IMR-90 (cell line): ENCODE data around the gene DMD. TPM values are rescaled to one million over a fixed set of nuclear protein-coding genes. Genes with fewer than 3 reads are reported as not detected.

Experiments used
- ATAC-seq: fragments of 200-7000 bp; cut with Tn5 transposase; 2 replicates; pipeline ENCODE4 v1.9.1; 2020; ENCODE audit warnings: low read depth, mild to moderate bottlenecking, moderate library complexity
- BruUV-seq: library from RNA; stranded (reverse); fragments of 400-500 nt; replicated peaks from 2 replicates; lab custom pipeline; 2021; lab: Mats Ljungman, UMichigan
- CTCF ChIA-PET: fragments of 300-600 bp; formaldehyde crosslinking; extraction: SDS; loops from one replicate; lab custom pipeline; 2021; ENCODE audit warnings: antibody characterized with exemption; lab: Yijun Ruan, JAX
- POLR2A ChIA-PET: fragments of 300-600 bp; sonication (Branson Sonifier 250); formaldehyde crosslinking; loops from one replicate; lab custom pipeline; 2022; ENCODE audit warnings: antibody characterized with exemption; ENCODE audit not compliant: unreplicated experiment; lab: Charles Lee
- DNase-seq: peaks from one replicate; pipeline ENCODE4 v3.0.0; 2013
- H2AFZ ChIP-seq: replicated peaks from 2 replicates; pipeline ENCODE3; 2013; ENCODE audit warnings: low read length, mild to moderate bottlenecking; ENCODE audit not compliant: poor library complexity
- H2AK5ac ChIP-seq: 2 replicates; pipeline ENCODE4 v1.6.1; 2013; ENCODE audit warnings: low read depth, low read length, inconsistent platforms
- H2AK9ac ChIP-seq: replicated peaks from 2 replicates; pipeline ENCODE3; 2013; ENCODE audit warnings: mild to moderate bottlenecking, low read depth, low read length, moderate library complexity; ENCODE audit not compliant: poor library complexity
- H2BK120ac ChIP-seq: 2 replicates; pipeline ENCODE4 v1.6.1; 2013; ENCODE audit warnings: low read depth, low read length, inconsistent platforms
- H2BK15ac ChIP-seq: 3 replicates; pipeline ENCODE4 v1.6.1; 2013; ENCODE audit warnings: low read depth, low read length, inconsistent platforms
- H2BK20ac ChIP-seq: 2 replicates; pipeline ENCODE4 v1.6.1; 2013; ENCODE audit warnings: low read depth, mild to moderate bottlenecking, inconsistent platforms, low read length, moderate library complexity
- H2BK5ac ChIP-seq: 2 replicates; pipeline ENCODE4 v1.6.1; 2013; ENCODE audit warnings: mild to moderate bottlenecking, low read depth, low read length, inconsistent platforms; ENCODE audit not compliant: poor library complexity, severe bottlenecking
- H3K14ac ChIP-seq: replicated peaks from 2 replicates; pipeline ENCODE4 v1.6.1; 2013; ENCODE audit warnings: low read depth, low read length, inconsistent platforms
- H3K18ac ChIP-seq: 2 replicates; pipeline ENCODE4 v1.6.1; 2013; ENCODE audit warnings: low read depth, low read length, control low read depth
- H3K23ac ChIP-seq: 2 replicates; pipeline ENCODE4 v1.6.1; 2013; ENCODE audit warnings: low read depth, low read length, inconsistent platforms
- H3K27ac ChIP-seq: 2 replicates; pipeline ENCODE4 v1.5.1; 2013; ENCODE audit warnings: mild to moderate bottlenecking, control low read depth, low read length; ENCODE audit not compliant: insufficient read depth
- H3K27me3 ChIP-seq: 2 replicates; pipeline ENCODE4 v1.6.1; 2013; ENCODE audit warnings: low read length; ENCODE audit not compliant: control insufficient read depth, insufficient read depth
- H3K36me3 ChIP-seq: 2 replicates; pipeline ENCODE4 v1.6.1; 2013; ENCODE audit warnings: low read length, mixed read lengths; ENCODE audit not compliant: control insufficient read depth, insufficient read depth
- H3K4ac ChIP-seq: 2 replicates; pipeline ENCODE4 v1.6.1; 2013; ENCODE audit warnings: low read depth, low read length, inconsistent platforms
- H3K4me1 ChIP-seq: 2 replicates; pipeline ENCODE4 v1.6.1; 2013; ENCODE audit warnings: low read length, mixed read lengths; ENCODE audit not compliant: control insufficient read depth, insufficient read depth
- H3K4me2 ChIP-seq: 2 replicates; pipeline ENCODE4 v1.6.1; 2013; ENCODE audit warnings: low read depth, mild to moderate bottlenecking, control low read depth, low read length, moderate library complexity
- H3K4me3 ChIP-seq: 2 replicates; pipeline ENCODE4 v1.5.1; 2013; ENCODE audit warnings: low read depth, mild to moderate bottlenecking, control low read depth, low read length, moderate library complexity; ENCODE audit not compliant: insufficient read depth
- H3K56ac ChIP-seq: 2 replicates; pipeline ENCODE4 v1.6.1; 2013; ENCODE audit warnings: low read length, inconsistent platforms; ENCODE audit not compliant: insufficient read depth; ENCODE audit errors: extremely low read depth
- H3K79me1 ChIP-seq, 2 experiments: 2 replicates each; pipeline ENCODE4 v1.6.1; 2013; ENCODE audit warnings: low read length in 2 of 2, inconsistent platforms in 1 of 2, low read depth in 1 of 2
- H3K9ac ChIP-seq: 2 replicates; pipeline ENCODE4 v1.6.1; 2013; ENCODE audit warnings: low read depth, low read length, control low read depth
- H3K9me1 ChIP-seq: 2 replicates; pipeline ENCODE4 v1.6.1; 2013; ENCODE audit warnings: low read length, inconsistent platforms; ENCODE audit not compliant: insufficient read depth
- H3K9me3 ChIP-seq: 2 replicates; pipeline ENCODE4 v1.6.1; 2013; ENCODE audit warnings: low read length; ENCODE audit not compliant: control insufficient read depth, insufficient read depth
- H4K20me1 ChIP-seq: 2 replicates; pipeline ENCODE4 v1.6.1; 2013; ENCODE audit warnings: low read length, inconsistent platforms; ENCODE audit not compliant: insufficient read depth
- H4K5ac ChIP-seq: 2 replicates; pipeline ENCODE4 v1.6.1; 2013; ENCODE audit warnings: mild to moderate bottlenecking, low read depth, low read length, control low read depth
- H4K8ac ChIP-seq, 2 experiments: 2 replicates each; pipeline ENCODE4 v1.6.1; 2013; ENCODE audit warnings: low read depth in 2 of 2, low read length in 2 of 2, control low read depth in 1 of 2, inconsistent platforms in 1 of 2
- H4K91ac ChIP-seq: 2 replicates; pipeline ENCODE4 v1.6.1; 2013; ENCODE audit warnings: low read depth, low read length, inconsistent platforms; ENCODE audit not compliant: insufficient read depth
- CEBPB ChIP-seq: IDR thresholded peaks from 2 replicates; pipeline ENCODE4 v1.6.1; 2012; ENCODE audit warnings: low read depth, low read length, improper control_type of control experiment
- POLR2A ChIP-seq: IDR thresholded peaks from 2 replicates; pipeline ENCODE4 v1.6.1; 2012; ENCODE audit warnings: mild to moderate bottlenecking, low read depth, low read length
- WGBS, 2 experiments: methylation state at CpG; one replicate each; pipeline versions ENCODE4 v1.1.5 to v1.1.7; 2013; ENCODE audit warnings: missing lambda C conversion rate in 2 of 2; ENCODE audit not compliant: insufficient read length in 1 of 2; ENCODE audit errors: extremely low coverage in 2 of 2; 5-methylcytosine and 5-hydroxymethylcytosine counted together
- dilution Hi-C: fragments of 300-500 bp; cut with HindIII; formaldehyde crosslinking; loops from one replicate; pipeline ENCODE4 v1.14.3; 2018; ENCODE audit warnings: low sequenced_read_pairs; ENCODE audit not compliant: unreplicated experiment
- in situ Hi-C: fragments of 300-500 bp; cut with MboI; formaldehyde crosslinking; loops from 3 replicates; pipeline ENCODE4 v1.14.3; 2019; ENCODE audit warnings: low sequenced_read_pairs, inconsistent platforms, mixed read lengths
- intact Hi-C: fragments of 100-400 bp; cut with micrococcal nuclease; formaldehyde crosslinking; loops from 2 replicates; pipeline ENCODE4 v1.10.0; 2022
- polyA plus RNA-seq, 3 experiments: library from polyadenylated mRNA; depleted of rRNA; stranded (reverse); fragments of >200 nt; gene quantifications; 2 replicates each; pipeline ENCODE4 v1.2.3, GENCODE V29; 2012; ENCODE audit warnings: low replicate concordance in 1 of 3
- total RNA-seq: library from RNA; depleted of rRNA; stranded (reverse); fragments of >200 nt; gene quantifications from 2 replicates; pipeline ENCODE4 v1.2.3, GENCODE V29; 2012

Gene DMD
- total and polyA plus RNA-seq, 2 of the 4 experiments (the other 2 are of a cell fraction) = 6.6 to 11.8 TPM

DNA sequence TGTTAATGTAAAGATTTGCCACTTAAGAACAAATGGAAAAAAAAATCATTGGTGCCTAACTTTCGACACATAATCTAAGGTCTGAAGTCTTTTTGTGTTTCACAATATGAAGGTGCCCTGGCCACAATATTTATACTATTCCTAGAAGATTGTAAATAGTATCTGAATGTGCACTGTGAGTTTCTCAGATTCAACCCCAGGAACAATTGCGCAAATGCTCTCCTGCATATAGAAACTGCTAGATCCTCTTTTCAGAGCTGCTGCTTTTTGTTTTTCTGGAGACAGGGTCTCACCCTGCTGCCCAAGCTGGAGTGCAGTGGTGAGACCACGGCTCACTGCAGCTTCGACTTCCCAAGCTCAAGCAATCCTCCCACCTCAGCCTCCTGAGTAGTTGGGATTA is 1659.4 kb downstream of the DMD start:
- H4K8ac ChIP-seq = no peak overlapping the region
- no peak overlapping the region for H2AK5ac ChIP-seq
- dilution Hi-C loops (no loop called here), in situ Hi-C loops (no loop called here), intact Hi-C loops (loop anchor here (10.0 kb wide), 1 partner anchor 337 kb away; no protein-coding TSS in a partner anchor)
- BruUV-seq = no TSS peak
- no peak overlapping the region for H3K27ac ChIP-seq
- no peak overlapping the region for H4K91ac ChIP-seq
- no peak overlapping the region for H3K4ac ChIP-seq
- H2BK5ac ChIP-seq = no peak overlapping the region
- no peak overlapping the region for H3K23ac ChIP-seq
- no peak overlapping the region for H3K14ac ChIP-seq
- no peak overlapping the region for H2BK15ac ChIP-seq
- no peaks in the 10 kb centered on the region for H3K27me3 ChIP-seq
- WGBS, 2 experiments = no CpG with 5 or more reads among the region's 4 CpGs
- H4K20me1 ChIP-seq = no peaks in the 10 kb centered on the region
- no peak overlapping the region for H3K4me3 ChIP-seq
- H3K4me2 ChIP-seq = no peak overlapping the region
- H3K18ac ChIP-seq = no peak overlapping the region
- POLR2A ChIA-PET = no interaction called here
- H4K5ac ChIP-seq = no peak overlapping the region
- H3K36me3 ChIP-seq = no peaks in the 10 kb centered on the region
- H2BK120ac ChIP-seq = no peak overlapping the region
- no peak overlapping the region for H3K56ac ChIP-seq
- no peaks in the 10 kb centered on the region for H3K79me1 ChIP-seq
- H2AK9ac ChIP-seq = no peak overlapping the region
- TF ChIP-seq CEBPB = peak; percentile 65
- no peak for TF ChIP-seq POLR2A
- H3K9me1 ChIP-seq = no peaks in the 10 kb centered on the region
- H3K4me1 ChIP-seq = no peaks in the 10 kb centered on the region
- no peaks in the 10 kb centered on the region for H3K9me3 ChIP-seq
- H3K9ac ChIP-seq = no peak overlapping the region
- no peak overlapping the region for H2AFZ ChIP-seq
- CTCF ChIA-PET = no interaction called here
- DNase-seq = peak; percentile 41
- no peak for ATAC-seq
- no peak overlapping the region for H2BK20ac ChIP-seq
